Coronary artery (tissue), 2 donors: Measurements from ENCODE around the gene SFXN4.
"Not testable (repeated sequence)": the region's sequence is repeated elsewhere in the genome, so short reads cannot be mapped to it uniquely, and the experiment has no call there.

Experiments used
- DNase-seq: peaks from one replicate; pipeline ENCODE4 v3.0.0-alpha.2; 2017; ENCODE audit warnings: low spot score
- H3K27ac ChIP-seq, 2 donors: fragments of 200-600 bp; sonication (generic); one replicate each; pipeline ENCODE4 v1.5.1; 2016 to 2019
- H3K4me3 ChIP-seq: fragments of 200-600 bp; sonication (generic); 2 replicates; pipeline ENCODE4 v1.5.1; 2016; ENCODE audit warnings: mild to moderate bottlenecking, moderate library complexity
- TF ChIP-seq, protein P1 (sequence below): fragments of 200-600 bp; sonication (generic); IDR thresholded peaks from one replicate; pipeline ENCODE4 v1.5.1; 2019; ENCODE audit warnings: antibody characterized with exemption

The SFXN4 gene

DNA sequence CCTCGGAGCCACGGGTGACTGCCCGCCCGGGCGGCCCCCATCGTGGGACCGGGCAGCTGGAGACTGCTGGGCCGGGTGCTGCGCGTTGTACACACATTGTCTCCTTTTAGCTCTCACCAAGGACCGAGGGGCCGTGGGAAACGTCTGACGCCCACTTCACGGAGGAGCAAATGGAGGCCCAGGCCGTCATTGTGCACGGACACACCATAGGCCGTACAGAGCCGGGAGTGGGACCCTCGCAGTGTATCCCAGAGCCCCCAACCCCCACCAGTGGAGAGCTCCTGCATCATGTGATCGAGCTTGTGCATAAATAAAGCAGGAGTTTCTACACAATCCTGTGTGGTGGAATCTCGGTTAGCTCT lies 60.9 kb downstream of the SFXN4 start:
- DNase-seq = peak; percentile 73
- peak overlapping the region in 1 of 2 donors; percentile 86 for H3K27ac ChIP-seq
- TF ChIP-seq, protein P1, sequence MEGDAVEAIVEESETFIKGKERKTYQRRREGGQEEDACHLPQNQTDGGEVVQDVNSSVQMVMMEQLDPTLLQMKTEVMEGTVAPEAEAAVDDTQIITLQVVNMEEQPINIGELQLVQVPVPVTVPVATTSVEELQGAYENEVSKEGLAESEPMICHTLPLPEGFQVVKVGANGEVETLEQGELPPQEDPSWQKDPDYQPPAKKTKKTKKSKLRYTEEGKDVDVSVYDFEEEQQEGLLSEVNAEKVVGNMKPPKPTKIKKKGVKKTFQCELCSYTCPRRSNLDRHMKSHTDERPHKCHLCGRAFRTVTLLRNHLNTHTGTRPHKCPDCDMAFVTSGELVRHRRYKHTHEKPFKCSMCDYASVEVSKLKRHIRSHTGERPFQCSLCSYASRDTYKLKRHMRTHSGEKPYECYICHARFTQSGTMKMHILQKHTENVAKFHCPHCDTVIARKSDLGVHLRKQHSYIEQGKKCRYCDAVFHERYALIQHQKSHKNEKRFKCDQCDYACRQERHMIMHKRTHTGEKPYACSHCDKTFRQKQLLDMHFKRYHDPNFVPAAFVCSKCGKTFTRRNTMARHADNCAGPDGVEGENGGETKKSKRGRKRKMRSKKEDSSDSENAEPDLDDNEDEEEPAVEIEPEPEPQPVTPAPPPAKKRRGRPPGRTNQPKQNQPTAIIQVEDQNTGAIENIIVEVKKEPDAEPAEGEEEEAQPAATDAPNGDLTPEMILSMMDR = no peak
- peak overlapping the region; percentile 99 for H3K4me3 ChIP-seq

DNA sequence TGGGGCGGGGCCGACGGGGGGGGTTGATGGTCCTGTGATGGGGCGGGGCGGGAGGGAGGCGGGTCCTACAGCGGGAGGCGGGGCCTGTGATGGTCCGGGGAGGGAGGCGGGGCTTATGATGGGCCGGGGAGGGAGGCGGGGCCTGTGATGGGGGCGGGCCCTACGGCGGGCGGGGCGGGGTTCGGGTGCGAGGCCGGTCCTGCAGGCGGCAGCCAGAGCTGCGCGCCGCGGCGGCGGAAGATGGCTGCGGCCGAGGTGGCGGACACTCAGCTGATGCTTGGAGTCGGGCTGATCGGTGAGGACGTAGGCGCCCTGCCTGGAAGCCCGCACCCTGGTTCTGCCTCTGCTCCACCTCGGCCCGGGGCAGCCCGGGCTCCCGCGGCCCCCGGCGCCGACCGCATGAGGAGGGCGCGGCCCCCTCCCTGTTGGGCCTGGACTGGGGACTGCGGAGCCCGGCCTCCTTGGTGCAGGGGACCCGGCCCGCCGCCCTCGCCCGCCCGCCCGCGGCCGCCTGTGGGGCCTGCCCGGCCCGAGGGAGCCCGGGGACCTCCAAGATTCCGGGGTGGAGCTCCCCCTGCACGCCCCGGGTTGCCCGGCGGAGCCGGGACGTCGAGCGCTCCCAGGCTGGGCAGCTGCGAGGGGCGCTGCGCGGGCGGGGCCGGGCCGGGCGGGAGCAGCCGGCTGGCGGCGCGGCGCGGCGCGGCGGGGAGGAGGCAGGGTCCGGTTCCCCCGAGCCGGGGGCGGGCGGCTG lies 61.4 kb downstream of the SFXN4 start, which contains the start of gene DENND10:
Gene DENND10, plus strand, starts transcription at position 211 of the 751 bp plus-strand sequence. Its CDS starts 30 bp downstream, at position 241.
- DNase-seq = peak; percentile 85
- Histone ChIP-seq H3K27ac (peak within 1 kb of the TSS; percentile 55 to 86), H3K4me3 (peak within 1 kb of the TSS; percentile 99)
- TF ChIP-seq, protein P1 = no peak

DNA sequence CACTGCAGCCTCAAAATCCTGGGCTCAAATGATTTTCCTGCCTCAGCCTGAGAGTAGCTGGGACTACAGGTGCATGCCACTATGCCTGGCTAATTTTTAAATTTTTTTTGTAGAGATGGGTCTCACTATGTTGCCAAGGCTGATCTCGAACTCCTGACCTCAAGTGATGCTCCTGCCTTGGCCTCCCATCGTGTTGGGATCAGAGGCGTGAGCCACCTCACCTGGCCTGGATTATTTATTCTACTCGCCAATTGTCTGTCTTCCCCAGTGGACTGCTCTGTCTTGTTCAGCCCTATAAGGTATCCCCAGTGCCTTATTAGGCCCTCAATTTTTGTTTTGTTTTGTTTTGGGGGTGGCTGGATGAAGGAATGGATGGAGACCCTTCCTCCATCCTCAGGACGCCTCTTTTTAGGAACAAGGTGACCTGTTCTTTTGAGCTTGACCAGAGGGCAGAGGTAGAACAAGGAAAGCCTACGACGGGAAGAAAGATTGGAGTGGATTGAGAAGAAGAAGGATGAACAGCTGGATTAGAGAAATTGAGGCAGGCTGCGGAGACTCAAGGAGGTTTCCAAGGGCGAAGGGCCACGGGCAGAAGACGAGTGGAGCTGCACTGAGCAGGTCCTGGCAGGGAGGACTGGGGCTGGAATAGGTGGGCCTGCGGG lies 62.1 kb downstream of the SFXN4 start:
- DNase-seq = no peak
- H3K4me3 ChIP-seq = peak overlapping the region; percentile 99
- TF ChIP-seq, protein P1 = no peak
- peak overlapping the region; percentile 30 to 86 for H3K27ac ChIP-seq

DNA sequence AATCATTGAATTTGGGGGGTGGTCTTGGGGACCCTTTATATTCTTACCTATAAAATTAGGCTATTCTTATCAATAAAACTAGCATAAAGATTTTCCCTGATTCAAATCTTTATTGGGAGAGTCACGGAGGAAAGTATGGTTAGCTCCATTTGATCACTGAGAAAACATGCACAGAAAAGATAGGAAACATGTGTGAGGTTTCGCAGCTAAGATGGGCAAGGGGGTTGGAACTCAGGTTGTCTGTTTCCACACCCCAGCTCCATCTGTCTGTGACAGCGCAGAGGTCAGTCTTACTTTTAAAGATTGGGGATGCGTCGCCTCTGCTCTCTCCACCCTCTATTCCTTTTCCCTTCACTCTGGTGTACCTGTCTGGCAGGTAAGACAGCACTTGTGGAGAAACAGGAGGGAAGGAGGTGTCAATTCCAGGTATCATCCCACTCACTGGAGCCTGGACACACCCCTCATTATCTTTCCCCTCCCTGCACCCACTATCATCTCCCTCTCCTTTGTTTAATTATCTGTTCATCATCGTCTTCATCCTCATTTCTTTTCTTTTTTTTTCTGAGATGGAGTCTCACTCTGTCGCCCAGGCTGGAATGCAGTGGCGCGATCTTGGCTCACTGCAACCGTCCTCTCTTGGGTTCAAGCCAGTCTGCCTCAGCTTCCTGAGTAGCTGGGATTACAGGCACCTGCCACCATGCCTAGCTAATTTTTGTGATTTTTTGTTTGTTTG lies 64.0 kb downstream of the SFXN4 start:
- TF ChIP-seq, protein P1 = no peak
- DNase-seq = no peak
- no peak overlapping the region for H3K4me3 ChIP-seq
- no peak overlapping the region for H3K27ac ChIP-seq

DNA sequence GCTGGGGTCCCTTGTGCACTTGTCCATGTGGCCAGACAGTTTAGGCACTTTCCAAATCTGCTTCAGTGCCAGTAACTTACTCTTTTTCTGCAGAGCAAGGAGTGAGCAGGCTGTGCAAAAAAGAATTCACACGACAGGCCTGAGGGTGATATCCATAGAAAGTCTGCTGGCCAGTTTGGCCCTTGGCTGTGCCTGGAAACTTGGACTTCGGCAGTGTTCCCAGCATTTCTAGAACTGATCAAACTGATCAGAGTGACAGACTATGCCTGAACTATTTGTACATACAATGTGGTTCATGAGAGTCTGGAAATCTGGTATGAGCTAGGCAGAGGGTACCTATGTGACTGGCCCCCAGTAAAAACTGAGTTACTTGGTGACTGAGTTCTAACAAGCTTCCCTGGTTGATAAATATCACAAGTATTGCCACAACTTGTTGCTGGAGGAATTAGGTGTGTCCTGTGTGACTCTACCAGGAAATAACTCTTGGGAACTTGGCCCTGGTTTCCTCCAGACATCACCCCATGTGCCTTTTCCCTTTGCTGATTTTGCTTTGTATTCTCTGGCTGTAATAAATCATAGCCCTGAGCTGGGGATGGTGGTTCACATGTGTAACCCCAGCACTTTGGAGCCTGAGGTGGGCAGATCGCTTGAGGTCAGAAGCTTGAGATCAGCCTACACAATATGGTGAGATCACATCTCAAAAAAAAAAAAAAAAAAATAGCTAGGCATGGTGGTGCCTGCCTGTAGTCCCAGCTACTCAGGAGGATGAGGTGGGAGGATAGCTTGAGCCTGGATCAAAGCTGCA lies 64.9 kb downstream of the SFXN4 start:
- Histone ChIP-seq H3K4me3 (no peak overlapping the region), H3K27ac (peak overlapping the region in 1 of 2 donors; percentile 1)
- DNase-seq = no peak
- TF ChIP-seq, protein P1 = no peak

DNA sequence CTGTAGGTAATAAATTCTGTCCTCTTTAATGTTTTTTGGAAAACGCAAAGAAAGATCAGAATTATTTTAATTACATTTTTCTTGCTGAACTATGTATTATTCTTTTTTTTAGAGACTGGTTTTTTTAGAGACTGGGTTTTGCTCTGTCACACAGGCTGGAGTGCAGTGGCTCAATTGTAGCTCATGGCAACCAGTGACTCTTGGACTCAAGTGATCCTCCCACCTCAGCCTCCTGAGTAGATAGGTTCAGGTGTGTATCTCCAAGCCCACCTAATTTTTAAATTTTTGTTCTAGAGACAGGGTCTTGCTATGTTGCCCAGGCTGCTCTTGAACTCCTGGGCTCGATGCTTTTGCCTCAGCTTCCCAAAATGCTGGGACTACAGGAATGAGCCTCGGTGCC lies 66.9 kb downstream of the SFXN4 start:
- Histone ChIP-seq H3K4me3 (no peak overlapping the region), H3K27ac (no peak overlapping the region)
- TF ChIP-seq, protein P1 = no peak
- DNase-seq = no peak

DNA sequence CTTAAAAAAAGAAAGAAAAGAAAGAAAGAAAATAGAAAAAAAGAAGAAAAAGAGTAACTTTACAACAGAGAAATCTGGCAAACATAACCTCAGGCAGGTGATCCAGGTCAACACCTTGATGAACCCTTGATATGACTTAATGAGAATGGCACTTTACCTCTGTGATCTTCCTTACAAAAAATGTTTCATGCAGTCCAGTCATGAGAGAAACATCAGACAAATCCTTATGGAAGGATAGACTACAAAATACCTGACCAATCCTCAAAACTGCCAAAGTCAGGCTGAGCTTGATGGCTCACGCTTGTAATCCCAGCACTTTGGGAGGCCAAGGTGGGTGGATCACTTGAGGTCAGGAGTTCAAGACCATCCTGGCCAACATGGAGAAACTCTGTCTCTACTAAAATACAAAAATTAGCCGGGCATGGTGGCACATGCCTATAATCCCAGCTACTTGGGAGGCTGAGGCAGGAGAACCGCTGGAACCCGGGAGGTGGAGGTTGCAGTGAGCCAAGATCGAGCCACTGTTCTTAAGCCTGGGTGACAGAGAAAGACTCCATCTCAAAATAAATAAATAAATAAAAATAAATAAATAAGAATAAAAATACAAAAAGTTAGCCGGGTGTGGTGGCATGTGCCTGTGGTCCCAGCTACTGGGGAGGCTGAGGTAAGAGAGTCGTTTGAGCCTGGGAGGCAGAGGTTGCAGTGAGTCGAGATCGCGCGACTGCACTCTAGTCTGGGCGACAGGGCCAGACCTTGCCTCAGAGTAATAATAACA lies 68.7 kb downstream of the SFXN4 start:
- not testable (repeated sequence) for DNase-seq, H3K4me3 ChIP-seq, H3K27ac ChIP-seq
